Epithelial cell of prostate (primary cell): ENCODE data around the gene C1orf198.

ENCODE experiments used
- DNase-seq: peaks from one replicate; pipeline ENCODE4 v3.0.0-alpha.2; 2011; ENCODE audit warnings: low read depth, low spot score
- H3K27ac ChIP-seq: fragments of 450-650 bp; 2 replicates; pipeline ENCODE4 v1.5.1; 2017; ENCODE audit warnings: mild to moderate bottlenecking

C1orf198 gene

GRCh38 chr1:230894664-230895063 is 26.3 kb upstream of the C1orf198 start:
- no peak for DNase-seq
- H3K27ac ChIP-seq, result no peak overlapping the region

- no peak overlapping the region for H3K27ac ChIP-seq
- no peak for DNase-seq
Observed at GRCh38 chr1:230894032-230894431, 25.7 kb upstream of the C1orf198 start.

GRCh38 chr1:230892018-230892491 is 23.7 kb upstream of the C1orf198 start:
- no peak for DNase-seq
- no peak overlapping the region for H3K27ac ChIP-seq

- no peak for DNase-seq
- H3K27ac ChIP-seq, result no peak overlapping the region
Observed at GRCh38 chr1:230891413-230891812, 23.1 kb upstream of the C1orf198 start.

GRCh38 chr1:230884646-230885045 is 16.3 kb upstream of the C1orf198 start:
- no peak for DNase-seq
- H3K27ac ChIP-seq, result no peak overlapping the region

- H3K27ac ChIP-seq, result no peak overlapping the region
- DNase-seq, result no peak
Observed at GRCh38 chr1:230883967-230884366, 15.6 kb upstream of the C1orf198 start.

GRCh38 chr1:230879778-230880177 is 11.5 kb upstream of the C1orf198 start:
- DNase-seq, result no peak
- H3K27ac ChIP-seq, result no peak overlapping the region

- H3K27ac ChIP-seq, result no peak overlapping the region
- no peak for DNase-seq
Observed at GRCh38 chr1:230878591-230878990, 10.3 kb upstream of the C1orf198 start.

- DNase-seq, result no peak
- no peak overlapping the region for H3K27ac ChIP-seq
Observed at GRCh38 chr1:230877924-230878590, 9.7 kb upstream of the C1orf198 start.

GRCh38 chr1:230877146-230877923 is 9.0 kb upstream of the C1orf198 start:
- no peak overlapping the region for H3K27ac ChIP-seq
- no peak for DNase-seq

- no peak overlapping the region for H3K27ac ChIP-seq
- no peak for DNase-seq
Observed at GRCh38 chr1:230876660-230877059, 8.3 kb upstream of the C1orf198 start.

GRCh38 chr1:230875370-230875769 is 7.0 kb upstream of the C1orf198 start:
- H3K27ac ChIP-seq, result no peak overlapping the region
- DNase-seq, result no peak

GRCh38 chr1:230870916-230871315 is 2.6 kb upstream of the C1orf198 start:
- no peak for DNase-seq
- H3K27ac ChIP-seq, result no peak overlapping the region

GRCh38 chr1:230869500-230869899 is 1.2 kb upstream of the C1orf198 start:
- DNase-seq, result no peak
- no peak overlapping the region for H3K27ac ChIP-seq

GRCh38 chr1:230868736-230869385 is 540 bp upstream of the C1orf198 start:
- DNase-seq, result no peak
- H3K27ac ChIP-seq, result no peak overlapping the region

GRCh38 chr1:230867101-230867902 is 1.0 kb downstream of the C1orf198 start:
- H3K27ac ChIP-seq, result no peak overlapping the region
- DNase-seq, result no peak

- DNase-seq, result no peak
- no peak overlapping the region for H3K27ac ChIP-seq
Observed at GRCh38 chr1:230866171-230867070, 1.9 kb downstream of the C1orf198 start.

GRCh38 chr1:230865062-230865817 is 3.1 kb downstream of the C1orf198 start:
- H3K27ac ChIP-seq, result no peak overlapping the region

GRCh38 chr1:230864441-230864840 is 3.9 kb downstream of the C1orf198 start:
- H3K27ac ChIP-seq, result no peak overlapping the region
- no peak for DNase-seq

More at GRCh38 chr1:230865062-230865817, 3.1 kb downstream of the C1orf198 start:
- no peak for DNase-seq
